Activated CD4-positive, alpha-beta T cell treated with anti-CD3 and anti-CD28 coated beads, Interleukin-2, amount 50 U/mL, for 4 hours (primary cell): ENCODE measurements around the gene SLFN12L.
"Not testable (repeated sequence)": the region's sequence is repeated elsewhere in the genome, so short reads cannot be mapped to it uniquely, and the experiment has no call there.

Experiments used
- DNase-seq, 2 experiments: peaks; one replicate each; pipeline ENCODE4 v3.0.0-alpha.2; 2020

Gene SLFN12L

DNA sequence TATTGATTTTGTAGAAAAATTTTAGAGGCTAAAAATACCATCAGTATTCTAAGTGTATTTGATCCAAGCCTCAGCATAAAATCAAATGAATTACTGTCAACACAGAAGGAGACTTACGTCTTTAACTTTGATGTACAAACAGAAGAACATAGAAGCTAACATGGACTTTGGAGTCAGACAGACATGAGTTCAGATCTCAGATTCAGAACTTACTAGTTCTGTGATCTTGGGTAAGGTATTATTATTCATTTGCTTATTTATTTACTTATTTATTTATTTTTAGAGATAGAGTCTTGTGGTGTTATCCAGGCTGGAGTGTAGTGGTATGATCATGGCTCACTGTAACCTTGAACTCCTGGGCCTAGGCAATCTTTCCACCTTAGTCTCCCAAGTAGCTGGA is 4.0 kb upstream of the SLFN12L start:
- DNase-seq, result no peak

DNA sequence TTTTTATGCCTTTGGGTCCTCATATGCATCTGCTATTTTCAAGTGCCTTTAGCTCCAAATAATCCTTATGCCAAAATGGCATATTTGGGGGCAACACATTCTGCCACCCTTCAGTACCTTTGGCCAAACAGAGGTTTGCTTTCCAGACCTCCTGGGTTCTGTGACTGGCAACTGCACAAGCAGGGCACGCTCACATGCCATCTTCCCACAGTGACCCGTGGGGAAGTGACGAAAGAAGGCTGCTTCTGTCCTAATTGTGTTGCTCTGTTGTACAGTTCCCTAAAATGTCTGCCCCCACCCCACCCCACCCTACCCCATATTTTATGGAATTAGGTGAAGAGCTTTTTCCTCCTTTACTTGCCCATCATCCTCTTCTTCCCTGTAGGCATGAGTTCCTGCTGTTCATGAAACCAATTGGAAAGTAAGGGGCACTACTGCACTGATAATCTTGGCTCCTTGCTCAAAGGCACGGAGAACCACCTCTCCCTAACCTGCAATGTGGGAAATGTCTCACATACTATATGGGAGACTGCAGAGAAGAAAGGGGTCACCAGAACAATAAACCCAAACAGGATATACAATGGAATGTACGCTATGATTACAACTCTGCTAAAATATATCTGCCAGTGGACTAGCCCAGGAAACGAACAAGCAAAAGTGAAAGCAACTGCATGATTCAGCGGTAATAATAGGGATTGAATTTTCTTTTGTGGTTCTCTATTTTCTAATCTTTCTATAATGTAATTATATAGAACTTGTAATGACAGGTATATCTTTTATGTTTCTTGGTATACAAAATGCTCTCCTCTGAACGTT is 3.3 kb upstream of the SLFN12L start:
- peak in 1 of 2 experiments; percentile 11 for DNase-seq

DNA sequence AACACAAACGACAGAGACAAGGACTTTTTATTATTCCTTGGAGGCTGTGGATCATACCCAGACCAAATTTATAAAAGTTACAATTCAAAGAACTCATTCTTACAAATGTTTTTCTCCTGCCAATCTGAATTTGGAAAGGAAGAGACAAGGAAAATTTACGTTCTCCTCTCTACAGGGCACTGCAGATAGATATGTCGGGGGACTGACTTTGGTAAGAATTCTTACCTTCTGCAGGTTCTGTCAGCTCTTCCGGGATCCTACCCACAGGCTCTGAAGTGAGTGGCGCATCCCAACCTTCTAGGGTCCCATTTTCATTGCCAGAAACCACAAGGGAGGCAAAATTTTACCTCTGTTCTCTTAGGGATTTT is 2.2 kb upstream of the SLFN12L start:
- DNase-seq, result no peak

DNA sequence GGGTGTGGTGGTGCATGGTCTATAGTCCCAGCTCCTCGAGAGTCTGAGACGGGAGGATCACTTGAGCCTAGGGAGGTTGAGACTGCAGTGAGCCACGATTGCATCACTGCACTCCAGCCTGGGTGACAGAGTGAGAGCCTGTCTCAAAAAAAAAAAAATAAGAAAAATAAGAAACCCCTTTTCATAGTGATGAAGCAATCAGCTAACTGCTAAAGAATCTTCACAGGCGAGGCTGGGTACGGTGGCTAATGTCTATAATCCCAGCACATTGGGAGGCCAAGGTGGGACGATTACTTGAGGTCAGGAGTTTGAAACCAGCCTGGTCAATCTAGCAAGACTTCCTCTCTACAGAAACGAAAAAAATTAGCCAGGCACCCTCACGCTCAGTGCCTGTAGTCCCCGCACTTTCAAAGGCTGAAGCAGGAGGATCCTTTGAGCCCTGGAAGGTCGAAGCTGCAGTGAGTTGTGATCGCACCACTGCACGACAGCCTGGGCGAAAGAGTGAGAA is 760 bp downstream of the SLFN12L start:
- DNase-seq, result peak in 1 of 2 experiments; percentile 10

DNA sequence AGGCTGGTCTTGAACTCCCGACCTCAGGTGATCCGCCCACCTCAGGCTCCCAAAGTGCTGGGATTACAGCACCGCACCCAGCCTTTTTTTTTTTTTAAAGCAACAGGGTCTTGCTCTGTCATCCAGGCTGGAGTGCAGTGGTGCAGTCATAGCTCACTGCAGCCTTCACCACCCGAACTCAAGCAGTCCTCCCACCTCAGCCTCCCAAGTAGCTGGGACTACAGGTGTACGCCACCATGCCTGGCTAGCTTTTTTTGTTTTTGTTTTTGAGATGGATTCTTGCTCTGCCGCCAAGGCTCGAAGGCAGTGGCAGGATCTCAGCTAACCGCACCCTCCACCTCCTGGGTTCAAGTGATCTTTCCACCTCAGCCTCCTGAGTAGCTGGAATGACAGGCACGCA is 2.1 kb downstream of the SLFN12L start:
- not testable (repeated sequence) for DNase-seq

DNA sequence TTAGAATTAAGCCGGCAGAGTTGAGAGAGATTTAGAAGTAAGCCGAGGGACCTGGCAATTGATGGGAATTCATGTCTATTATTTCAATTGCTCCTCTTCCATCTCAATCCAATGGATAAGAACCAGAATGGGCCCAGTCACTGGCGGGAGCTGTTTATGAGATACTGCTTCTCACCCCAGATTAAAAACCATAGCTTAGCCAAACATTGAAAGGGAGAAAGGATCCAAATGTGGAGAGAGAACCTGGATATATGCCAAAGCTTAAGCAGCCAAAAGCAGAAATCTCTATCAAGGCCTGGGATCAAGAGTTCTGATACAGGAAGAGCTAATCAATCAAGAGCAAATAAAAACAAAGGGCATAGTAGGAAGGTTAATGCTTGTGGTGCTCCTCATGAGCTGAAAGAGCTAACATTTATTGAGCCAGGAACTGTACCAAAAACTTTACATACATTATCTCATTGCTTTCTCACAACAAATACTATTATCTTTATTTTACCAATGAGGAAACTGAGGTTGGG is 2.8 kb downstream of the SLFN12L start:
- DNase-seq, result no peak

DNA sequence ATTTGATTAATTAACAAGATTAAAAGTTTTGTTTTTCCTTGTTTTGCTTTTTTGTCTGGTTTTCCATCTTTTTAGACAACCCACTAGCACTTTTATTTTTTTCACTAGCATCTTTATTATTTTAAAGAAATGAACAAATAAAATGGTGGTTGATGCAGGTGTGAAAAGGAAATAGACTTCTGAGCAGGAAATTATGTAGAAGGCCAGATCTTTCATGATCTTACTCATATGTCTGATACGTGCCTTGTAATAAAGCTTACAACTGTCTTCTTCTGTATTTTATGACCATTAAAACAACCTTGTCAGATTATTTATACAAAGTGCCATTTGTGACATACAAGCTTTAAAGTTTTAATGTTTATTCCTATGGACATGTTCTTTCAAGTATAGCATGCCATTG is 6.3 kb downstream of the SLFN12L start:
- no peak for DNase-seq

DNA sequence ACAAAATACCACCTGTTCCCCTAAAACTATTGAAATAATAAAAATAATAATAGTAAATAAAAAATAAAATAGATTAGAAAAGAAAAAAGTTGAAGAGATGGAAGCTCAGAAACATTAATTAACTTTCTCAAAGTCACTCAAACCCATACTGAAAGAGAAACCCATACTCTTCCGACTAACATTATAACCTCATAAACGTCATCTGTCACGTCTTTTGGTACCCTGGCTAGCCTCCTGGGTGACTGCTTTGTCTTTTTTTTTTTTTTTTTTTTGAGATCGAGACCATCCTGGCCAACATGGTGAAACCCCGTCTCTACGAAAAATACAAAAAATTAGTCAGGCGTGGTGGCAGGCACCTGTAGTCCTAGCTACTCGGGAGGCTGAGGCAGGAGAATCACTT is 7.6 kb downstream of the SLFN12L start:
- no peak for DNase-seq

DNA sequence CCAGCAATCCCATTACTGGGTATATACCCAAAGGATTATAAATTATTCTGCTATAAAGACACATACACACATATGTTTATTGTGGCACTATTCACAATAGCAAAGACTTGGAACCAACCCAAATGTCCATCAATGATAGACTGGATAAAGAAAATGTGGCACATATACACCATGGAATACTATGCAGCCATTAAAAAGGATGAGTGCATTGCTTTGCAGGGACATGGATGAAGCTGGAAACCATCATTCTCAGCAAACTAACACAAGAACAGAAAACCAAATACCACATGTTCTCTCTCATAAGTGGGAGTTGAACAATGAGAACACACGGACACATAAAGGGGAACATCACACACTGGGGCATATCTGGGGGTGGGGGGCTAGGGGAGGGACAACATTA is 8.2 kb downstream of the SLFN12L start:
- not testable (repeated sequence) for DNase-seq

DNA sequence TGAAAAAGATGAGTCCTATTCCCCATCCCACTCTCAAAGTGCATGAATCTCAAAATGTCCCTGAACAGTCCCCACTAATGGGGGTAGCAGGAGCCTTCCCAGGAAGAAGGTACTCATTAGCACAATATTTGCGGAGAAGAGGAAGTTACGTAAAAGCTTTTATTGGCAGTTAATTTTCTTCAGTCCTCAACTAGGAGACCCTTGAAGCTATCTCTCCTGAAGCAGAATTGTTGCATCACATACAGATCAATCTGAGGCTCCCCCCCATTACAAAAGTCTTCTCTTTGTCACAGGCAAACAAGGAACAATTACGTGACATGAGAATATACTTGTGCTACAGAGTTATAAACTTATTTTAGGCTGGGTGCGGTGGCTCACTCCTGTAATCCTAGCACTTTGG is 14.2 kb downstream of the SLFN12L start:
- no peak for DNase-seq

DNA sequence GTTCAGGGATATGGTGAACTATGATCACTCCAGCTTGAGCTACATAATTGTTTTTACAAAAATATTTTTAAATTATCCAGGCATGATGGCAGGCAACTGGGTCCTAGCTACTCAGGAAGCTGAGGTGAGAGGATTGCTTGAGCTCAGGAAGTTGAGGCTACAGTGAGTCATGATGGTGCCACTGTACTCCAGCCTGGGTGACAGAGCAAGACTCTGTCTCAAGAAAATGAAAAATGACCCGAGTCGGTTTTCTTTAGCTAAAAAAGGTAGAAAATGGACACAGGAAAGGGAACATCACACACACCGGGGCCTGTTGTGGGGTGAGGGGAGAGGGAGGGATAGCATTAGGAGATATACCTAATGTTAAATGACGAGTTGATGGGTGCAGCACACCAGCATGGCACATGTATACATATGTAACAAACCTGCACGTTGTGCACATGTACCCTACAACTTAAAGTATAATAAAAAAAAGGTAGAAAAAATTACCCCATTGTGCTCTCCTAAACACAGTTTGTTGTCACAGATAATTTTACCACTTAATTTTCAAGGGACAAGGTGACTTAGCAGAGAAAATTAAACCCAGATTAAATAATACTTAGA is 15.7 kb downstream of the SLFN12L start:
- peak; percentile 29 to 36 for DNase-seq

DNA sequence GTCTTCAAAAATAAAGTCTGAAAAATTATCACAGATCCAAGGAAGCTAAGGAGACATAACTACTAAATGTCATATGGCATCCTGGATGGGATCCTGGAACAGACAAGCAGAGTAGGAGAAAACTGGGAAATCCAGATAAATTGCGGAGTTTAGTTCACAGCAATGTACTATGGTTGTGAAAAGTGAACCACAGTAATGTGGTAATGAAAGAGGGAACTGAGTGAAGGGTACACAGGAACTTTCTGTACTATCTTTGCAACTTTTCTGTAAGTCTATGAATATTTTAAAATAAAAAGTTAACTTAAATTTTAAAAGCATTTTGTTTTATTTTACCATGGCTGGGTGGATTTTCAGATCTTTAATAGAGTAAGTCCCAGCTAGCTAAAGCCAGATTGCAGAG is 16.3 kb downstream of the SLFN12L start:
- no peak for DNase-seq

DNA sequence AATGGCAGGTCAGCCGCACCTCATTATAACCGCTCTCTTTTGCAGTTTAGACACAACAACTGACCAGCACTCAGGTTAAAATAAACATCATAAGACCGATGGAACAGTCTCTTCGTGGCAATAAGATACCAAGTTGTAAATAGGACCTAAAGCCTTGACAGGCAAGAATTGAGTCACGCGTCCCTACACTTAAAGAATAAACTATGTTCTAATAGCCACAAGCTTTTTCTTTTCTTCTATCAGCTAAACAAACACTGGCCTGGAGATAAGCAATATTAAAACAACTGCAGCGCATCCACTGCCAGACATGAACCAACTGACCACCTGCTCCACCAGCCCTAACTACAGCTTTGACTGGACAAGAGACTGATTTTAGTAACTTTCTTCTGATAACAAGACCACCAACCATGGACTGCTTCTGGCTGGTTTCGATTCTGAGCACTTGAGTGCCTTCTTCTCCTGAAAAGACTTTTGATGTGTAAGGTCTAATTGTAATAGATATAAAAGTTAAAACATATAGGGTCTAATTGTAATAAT is 17.5 kb downstream of the SLFN12L start:
- DNase-seq, result no peak

DNA sequence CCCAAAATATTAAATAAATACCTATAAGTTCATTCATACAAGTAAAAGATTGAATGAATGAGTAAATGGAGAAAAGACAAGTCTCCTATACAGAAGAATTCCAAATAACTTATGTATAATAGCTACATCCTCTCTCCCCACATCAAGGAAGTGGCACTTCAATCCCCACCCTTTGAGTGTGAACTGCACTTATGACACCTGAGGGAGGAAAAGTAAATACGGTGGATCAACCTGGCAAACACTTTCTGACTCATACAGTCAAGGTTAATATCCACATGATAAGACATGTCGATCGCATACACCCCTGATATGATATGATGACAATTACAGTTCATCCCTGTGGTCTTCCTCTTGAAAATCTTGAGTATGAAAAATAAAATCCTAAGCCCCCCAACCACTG is 18.0 kb downstream of the SLFN12L start:
- no peak for DNase-seq

DNA sequence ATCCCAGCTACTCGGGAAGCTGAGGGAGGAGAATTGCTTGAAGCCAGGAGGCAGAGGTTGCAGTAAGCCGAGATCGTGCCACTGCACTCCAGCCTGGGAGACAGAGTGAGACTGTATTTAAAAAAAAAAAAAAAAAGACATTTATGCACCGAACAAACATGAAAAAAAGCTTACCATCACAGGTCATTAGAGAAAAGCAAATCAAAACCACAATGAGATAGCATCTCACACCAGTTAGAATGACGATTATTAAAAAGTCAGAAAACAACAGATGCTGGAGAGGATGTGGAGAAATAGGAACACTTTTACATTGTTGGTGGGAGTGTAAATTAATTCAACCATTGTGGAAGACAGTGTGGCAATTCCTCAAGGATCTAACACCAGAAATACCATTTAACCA is 19.0 kb downstream of the SLFN12L start:
- DNase-seq, result not testable (repeated sequence)

DNA sequence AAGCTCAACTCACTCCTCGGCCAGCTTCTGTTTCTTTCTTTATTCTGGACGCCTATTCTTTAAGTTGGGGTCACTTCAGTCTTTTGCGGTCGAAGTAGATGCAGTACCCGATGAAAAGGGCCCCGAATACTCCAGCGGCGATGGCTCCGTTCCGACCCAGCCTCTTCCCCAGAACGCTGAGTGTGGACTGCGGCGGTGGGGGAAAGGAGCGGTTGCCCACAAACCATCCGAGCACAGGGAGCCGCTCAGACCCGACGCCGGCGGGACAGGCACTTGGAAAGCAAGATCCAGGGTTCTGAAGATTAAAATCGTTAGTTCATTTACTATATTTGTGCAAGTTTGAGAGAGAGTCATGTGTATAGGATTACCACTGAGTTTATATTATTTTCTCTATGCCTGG is 22.5 kb downstream of the SLFN12L start:
- no peak for DNase-seq

DNA sequence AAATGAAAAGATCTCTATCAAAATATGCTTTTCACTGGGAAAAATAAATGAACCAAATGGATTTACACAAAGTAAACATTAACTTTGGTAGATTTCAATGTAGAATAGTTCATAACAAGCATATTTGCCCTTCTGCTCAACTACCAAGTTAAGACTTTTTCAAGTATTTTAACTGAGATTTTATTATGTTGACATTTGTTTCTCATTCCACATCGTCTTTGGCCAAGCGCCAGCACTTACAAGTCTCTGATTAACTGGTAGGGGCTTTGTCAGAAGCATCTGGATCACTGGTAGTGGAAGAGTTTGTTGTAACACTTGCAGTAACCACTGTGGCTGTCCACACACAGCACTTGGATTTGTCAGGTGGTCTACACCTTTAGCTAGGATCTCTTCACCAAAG is 22.9 kb downstream of the SLFN12L start:
- no peak for DNase-seq

DNA sequence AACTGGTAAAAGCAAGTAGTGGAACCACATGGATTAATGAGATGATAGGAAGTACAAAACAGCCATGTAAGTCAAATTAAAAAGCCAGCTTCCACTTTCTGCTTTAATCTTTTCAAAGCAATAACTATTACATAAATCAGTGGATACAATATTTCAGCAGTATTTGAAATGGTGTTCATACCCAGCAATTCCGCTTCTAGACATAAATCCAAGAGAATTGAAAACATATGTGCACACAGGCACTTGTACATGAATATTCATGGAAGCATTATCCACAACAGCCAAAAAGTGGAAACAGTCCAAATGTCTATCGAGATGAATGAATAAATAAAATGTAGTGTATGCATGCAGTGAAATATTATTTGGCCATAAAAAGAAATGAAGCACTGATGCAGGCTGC is 27.4 kb downstream of the SLFN12L start:
- DNase-seq, result no peak

DNA sequence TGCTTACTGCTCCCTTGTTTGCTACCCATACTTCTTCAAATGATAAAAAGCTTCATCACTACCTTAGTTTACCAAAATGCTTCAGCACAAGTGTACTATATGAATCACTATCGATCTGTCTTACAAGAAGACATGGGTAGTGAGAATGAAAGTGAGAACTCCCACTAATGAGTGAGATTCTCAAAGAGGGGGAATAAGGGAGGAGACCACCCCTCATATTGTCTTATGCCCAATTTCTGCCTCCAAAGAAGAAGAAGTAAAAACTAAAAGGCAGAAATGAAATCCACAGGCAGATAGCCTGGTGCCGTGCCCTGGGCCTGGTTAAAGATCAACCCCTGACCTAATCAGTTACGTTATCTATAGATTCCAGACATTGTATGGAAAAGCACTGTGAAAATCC is 29.8 kb downstream of the SLFN12L start:
- DNase-seq, result not testable (repeated sequence)

DNA sequence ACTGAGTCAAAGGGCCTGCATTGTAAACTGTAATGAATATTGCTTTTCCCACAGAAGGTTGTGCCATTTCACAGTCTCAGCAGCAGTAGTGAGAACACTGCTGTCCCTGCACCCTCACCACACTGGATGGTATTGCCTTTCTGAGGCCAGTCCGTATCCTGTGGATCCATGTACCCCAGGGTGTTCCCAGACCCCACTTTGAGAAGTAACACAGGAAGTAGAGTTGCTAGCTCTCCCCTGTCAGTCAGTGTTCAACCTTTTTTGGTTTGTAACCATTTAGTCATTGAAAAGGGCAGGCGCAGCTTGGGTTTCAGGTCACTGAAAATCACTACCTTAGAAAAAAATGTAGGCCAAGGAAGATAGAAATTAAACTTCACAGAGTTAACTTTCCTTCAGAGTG is 37.9 kb downstream of the SLFN12L start:
- no peak for DNase-seq

DNA sequence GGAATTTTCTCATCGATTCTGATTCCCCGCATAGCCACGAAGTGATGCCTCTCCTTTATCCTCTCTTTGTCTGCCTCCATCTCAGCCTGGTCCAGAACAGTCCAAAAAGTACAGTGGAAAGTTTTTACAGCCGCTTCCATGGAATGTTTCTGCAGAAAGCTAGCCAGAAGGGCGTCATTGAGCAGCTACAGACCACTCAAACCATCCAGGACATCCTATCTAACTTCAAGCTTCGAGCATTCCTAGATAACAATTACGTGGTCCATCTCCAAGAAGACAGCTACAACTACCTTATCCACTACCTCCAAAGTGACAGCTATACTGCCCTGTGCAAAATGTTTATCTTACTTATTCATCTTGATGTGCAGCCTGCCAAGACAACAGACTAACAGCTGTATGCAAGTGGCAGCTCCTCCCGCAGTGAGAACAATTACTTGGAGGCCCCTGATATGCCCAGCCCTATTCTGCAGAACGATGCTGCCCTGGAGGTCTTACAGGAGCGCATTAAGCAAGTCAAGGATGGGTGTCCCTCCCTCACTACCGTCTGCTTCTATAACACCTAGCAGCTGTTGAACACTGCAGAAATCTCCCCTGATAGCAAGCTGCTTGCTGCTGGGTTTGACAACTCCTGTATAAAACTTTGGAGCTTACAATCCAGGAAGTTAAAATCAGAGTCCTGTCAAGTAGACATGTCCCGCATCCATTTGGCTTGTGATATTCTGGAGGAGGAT is 38.9 kb downstream of the SLFN12L start:
- no peak for DNase-seq

DNA sequence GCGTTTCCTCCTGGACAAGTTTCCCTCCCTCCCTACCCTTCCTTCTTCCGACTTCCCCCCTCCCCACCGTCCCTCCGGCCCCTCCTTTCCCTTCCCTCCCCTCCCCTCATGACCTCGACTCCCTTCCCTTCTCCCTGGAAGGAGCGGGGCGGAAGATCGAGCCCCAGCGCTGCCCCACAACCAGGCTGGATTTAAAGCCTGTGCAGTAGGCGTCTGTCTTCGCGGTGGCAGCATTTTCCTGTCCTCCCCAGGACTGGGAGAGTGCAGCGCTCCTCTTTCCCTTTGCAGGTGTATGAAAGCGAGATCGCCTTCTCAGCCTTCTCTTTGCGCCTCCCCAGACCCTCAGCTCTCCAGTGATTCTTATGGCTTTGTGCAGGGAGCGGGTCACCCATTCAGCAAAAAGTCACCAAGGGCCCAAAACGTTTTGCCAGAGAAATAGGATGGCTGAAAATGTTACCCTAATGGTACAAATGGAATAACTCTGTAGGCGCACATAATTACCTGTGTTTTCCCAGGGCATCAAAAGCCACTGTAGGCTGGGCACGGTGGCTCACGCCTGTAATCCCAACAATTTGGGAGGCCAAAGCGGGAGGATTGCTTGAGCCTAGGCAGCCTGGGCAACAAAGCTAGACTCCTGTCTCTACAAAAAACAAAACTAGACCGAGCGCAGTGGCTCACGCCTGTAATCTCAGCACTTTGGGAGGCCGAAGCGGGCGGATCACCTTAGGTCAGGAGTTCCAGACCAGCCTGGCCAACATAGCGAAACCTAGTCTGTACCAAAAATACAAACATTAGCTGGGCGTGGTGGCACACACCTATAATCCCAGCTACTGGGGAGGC is 40.8 kb downstream of the SLFN12L start:
- DNase-seq, result no peak
